Lower lobe of right lung (tissue), 2 donors: Measurements from ENCODE around the gene ADGRG2. TPM values are rescaled to one million over a fixed set of nuclear protein-coding genes. Genes with fewer than 3 reads are reported as not detected.

Source experiments
- ATAC-seq, 2 donors: fragments of 200-7000 bp; cut with Tn5 transposase; one replicate each; pipeline ENCODE4 v1.9.1; 2020 to 2022; ENCODE audit warnings: mild to moderate bottlenecking in 2 of 2, moderate library complexity in 2 of 2
- DNase-seq: peaks from one replicate; pipeline ENCODE4 v3.0.0-alpha.2; 2020
- H3K27ac ChIP-seq: fragments of 200-600 bp; one replicate; pipeline ENCODE4 v1.8.0; 2022
- H3K27me3 ChIP-seq: fragments of 200-600 bp; one replicate; pipeline ENCODE4 v1.8.0; 2022; ENCODE audit warnings: low read depth
- H3K36me3 ChIP-seq: fragments of 200-600 bp; one replicate; pipeline ENCODE4 v1.8.0; 2022; ENCODE audit warnings: mild to moderate bottlenecking
- H3K4me1 ChIP-seq: fragments of 200-600 bp; one replicate; pipeline ENCODE4 v1.8.0; 2022
- H3K4me3 ChIP-seq: fragments of 200-600 bp; one replicate; pipeline ENCODE4 v1.8.0; 2022; ENCODE audit warnings: mild to moderate bottlenecking
- H3K9me3 ChIP-seq: fragments of 200-600 bp; one replicate; pipeline ENCODE4 v1.8.0; 2022
- intact Hi-C: fragments of 100-400 bp; cut with DNase I; formaldehyde crosslinking; loops from one replicate; pipeline ENCODE4 v1.11.0; 2022
- total RNA-seq: library from RNA; stranded (reverse); fragmentation: NEBNext Ultra II Directional; extraction: Animal tissue kit (Norgen Biotek cat#: 25700); gene quantifications from one replicate; pipeline ENCODE4 v1.2.1, GENCODE V29; 2021
- TF ChIP-seq, protein P1 (sequence below): fragments of 200-600 bp; IDR thresholded peaks from one replicate; pipeline ENCODE4 v1.8.0; 2022; ENCODE audit warnings: antibody characterized with exemption, mild to moderate bottlenecking
- donor health status: DM: no; HTN: yes; CAD: no; lungs with severe emphysema.

Gene ADGRG2
- total RNA-seq, 1 donor from 2014 or later = 1.1 TPM

DNA sequence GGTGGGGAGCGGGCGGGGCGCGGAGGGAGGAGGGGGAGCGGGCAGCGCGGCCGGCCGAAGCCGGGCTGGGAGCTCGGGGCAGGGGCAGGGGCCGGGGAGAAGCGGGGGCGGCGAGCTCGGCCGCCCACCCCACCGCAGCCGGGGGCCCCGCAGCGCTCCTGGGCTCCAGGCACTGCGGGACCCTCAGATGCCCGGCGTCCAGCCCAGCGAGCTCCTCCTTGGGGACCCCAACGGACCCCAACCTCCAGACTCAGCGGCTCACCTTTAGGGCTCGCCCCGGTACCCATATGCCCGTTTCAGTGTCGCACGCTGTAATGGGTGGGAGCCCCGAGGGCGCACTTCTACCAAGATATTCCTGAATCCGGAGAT lies 357 bp upstream of the ADGRG2 start:
- H3K36me3 ChIP-seq = no peaks in the 10 kb centered on the region
- no peak overlapping the region for H3K4me3 ChIP-seq
- TF ChIP-seq, protein P1, sequence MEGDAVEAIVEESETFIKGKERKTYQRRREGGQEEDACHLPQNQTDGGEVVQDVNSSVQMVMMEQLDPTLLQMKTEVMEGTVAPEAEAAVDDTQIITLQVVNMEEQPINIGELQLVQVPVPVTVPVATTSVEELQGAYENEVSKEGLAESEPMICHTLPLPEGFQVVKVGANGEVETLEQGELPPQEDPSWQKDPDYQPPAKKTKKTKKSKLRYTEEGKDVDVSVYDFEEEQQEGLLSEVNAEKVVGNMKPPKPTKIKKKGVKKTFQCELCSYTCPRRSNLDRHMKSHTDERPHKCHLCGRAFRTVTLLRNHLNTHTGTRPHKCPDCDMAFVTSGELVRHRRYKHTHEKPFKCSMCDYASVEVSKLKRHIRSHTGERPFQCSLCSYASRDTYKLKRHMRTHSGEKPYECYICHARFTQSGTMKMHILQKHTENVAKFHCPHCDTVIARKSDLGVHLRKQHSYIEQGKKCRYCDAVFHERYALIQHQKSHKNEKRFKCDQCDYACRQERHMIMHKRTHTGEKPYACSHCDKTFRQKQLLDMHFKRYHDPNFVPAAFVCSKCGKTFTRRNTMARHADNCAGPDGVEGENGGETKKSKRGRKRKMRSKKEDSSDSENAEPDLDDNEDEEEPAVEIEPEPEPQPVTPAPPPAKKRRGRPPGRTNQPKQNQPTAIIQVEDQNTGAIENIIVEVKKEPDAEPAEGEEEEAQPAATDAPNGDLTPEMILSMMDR = no peak
- no peak for DNase-seq
- no peaks in the 10 kb centered on the region for H3K4me1 ChIP-seq
- intact Hi-C loops = no loop called here
- H3K9me3 ChIP-seq = no peaks in the 10 kb centered on the region
- no peak overlapping the region for H3K27ac ChIP-seq
- H3K27me3 ChIP-seq = peaks cover 4% of the 10 kb centered on the region
- no peak for ATAC-seq

DNA sequence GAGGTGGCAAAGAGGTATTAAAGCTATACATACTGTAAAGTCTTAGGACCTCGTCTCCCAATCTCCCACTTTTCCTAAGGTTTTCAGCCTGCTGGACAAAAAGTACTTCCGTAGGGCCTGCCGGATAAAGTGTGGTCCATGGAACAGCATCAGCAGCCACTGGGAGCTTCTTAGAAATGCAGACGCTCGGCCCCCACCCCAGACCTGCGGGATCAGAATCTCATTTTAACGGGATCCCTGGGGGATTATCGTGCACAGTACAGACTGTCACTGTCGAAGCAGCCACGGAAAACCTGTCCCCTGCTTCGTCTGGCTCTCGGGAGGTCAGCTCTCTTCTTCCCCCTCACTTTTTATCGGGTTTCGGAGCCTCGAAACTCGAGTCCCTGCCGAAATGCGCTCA lies 802 bp downstream of the ADGRG2 start:
- H3K4me1 ChIP-seq = no peaks in the 10 kb centered on the region
- no peaks in the 10 kb centered on the region for H3K9me3 ChIP-seq
- TF ChIP-seq, protein P1 = no peak
- H3K27me3 ChIP-seq = peaks cover 4% of the 10 kb centered on the region
- H3K27ac ChIP-seq = no peak overlapping the region
- no peaks in the 10 kb centered on the region for H3K36me3 ChIP-seq
- intact Hi-C loops = no loop called here
- peak overlapping the region; percentile 52 for H3K4me3 ChIP-seq
- ATAC-seq = no peak
- DNase-seq = no peak

DNA sequence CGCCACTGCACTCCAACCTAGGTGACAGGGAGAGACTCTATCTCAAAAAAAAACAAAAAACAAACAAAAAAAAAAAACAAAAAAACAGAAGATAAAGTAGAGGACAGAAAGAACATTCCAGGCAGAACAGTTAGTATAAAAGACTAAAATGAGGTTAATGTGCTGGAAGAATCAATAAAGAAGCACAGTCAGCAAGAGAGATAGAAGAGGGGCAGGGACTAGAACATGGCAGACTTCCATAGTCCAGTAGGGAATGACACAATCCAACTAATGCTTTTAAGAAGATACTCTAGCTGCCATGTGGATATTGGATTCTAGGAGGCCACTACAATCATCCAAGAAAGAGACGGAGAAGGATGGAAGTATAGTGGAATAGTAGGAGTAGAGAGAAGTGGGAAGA lies 11.6 kb downstream of the ADGRG2 start:
- no peaks in the 10 kb centered on the region for H3K9me3 ChIP-seq
- DNase-seq (no peak), ATAC-seq (no peak)
- H3K36me3 ChIP-seq = no peaks in the 10 kb centered on the region
- TF ChIP-seq, protein P1 = no peak
- intact Hi-C loops = no loop called here
- no peaks in the 10 kb centered on the region for H3K4me1 ChIP-seq
- H3K4me3 ChIP-seq = no peak overlapping the region
- no peaks in the 10 kb centered on the region for H3K27me3 ChIP-seq
- no peak overlapping the region for H3K27ac ChIP-seq

DNA sequence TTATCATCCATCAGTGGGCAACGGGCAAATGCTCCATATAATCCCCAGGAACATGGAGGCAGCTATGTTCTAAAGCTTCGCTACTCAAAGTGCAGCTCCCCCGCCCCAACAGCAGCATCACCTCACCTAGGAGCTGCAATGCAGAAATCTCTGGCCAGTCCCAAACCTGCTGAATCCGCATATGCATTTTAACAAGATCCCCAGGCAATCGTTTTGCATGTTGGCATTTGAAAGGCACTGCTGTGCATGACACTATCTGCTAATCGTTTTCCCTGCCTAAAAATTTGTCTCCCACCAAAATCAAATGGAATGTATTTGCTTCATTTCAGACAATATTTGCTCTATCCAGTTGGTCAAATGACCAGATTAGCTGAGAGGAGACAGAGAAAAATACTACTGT lies 15.2 kb downstream of the ADGRG2 start:
- no peaks in the 10 kb centered on the region for H3K27me3 ChIP-seq
- DNase-seq = no peak
- H3K27ac ChIP-seq = no peak overlapping the region
- TF ChIP-seq, protein P1 = no peak
- H3K9me3 ChIP-seq = no peaks in the 10 kb centered on the region
- intact Hi-C loops = no loop called here
- no peaks in the 10 kb centered on the region for H3K36me3 ChIP-seq
- ATAC-seq = no peak
- H3K4me1 ChIP-seq = no peaks in the 10 kb centered on the region
- H3K4me3 ChIP-seq = no peak overlapping the region

DNA sequence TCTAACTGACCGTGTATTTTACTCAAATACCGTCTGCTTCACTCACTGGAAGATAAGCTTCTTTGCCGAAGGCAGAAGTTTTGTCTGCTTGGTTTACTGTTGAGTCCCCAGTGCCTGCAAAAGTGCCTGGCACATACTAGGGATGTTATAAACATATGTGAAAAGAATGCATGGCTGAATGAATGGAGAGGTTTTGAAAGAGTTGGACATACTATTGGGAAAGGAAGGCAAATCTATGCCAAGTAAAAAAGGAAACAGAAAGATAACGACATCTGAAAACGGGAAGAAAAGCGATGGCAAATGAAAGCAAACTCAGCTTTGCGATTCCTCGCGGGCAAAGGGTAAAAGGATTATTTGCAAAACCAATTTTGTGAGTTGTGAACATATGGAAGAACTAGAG lies 21.7 kb downstream of the ADGRG2 start:
- no peak for ATAC-seq
- Histone ChIP-seq H3K4me1 (no peaks in the 10 kb centered on the region), H3K27me3 (no peaks in the 10 kb centered on the region), H3K36me3 (no peaks in the 10 kb centered on the region), H3K9me3 (no peaks in the 10 kb centered on the region), H3K27ac (no peak overlapping the region), H3K4me3 (no peak overlapping the region)
- no peak for DNase-seq
- intact Hi-C loops = no loop called here
- TF ChIP-seq, protein P1 = no peak
